GM19468 (cell line): ENCODE measurements around the gene DDX17.

Source experiments
- ATAC-seq: cut with Tn5 transposase; IDR thresholded peaks from one replicate; pipeline ENCODE4 v1.9.1; 2021; ENCODE audit warnings: mild to moderate bottlenecking, moderate library complexity, moderate number of reproducible peaks; ENCODE audit not compliant: unreplicated experiment; ENCODE audit errors: extremely low read depth

The DDX17 gene

GRCh38 chr22:38451864-38452263 is 54.2 kb downstream of the DDX17 start:
- no peak for ATAC-seq

- ATAC-seq = no peak
Observed at GRCh38 chr22:38451404-38451803, 54.7 kb downstream of the DDX17 start.

- ATAC-seq = no peak
Observed at GRCh38 chr22:38450234-38450797, 55.8 kb downstream of the DDX17 start.

GRCh38 chr22:38449776-38450175 is 56.3 kb downstream of the DDX17 start:
- no peak for ATAC-seq

GRCh38 chr22:38448945-38449745 is 57.0 kb downstream of the DDX17 start:
- ATAC-seq = no peak

GRCh38 chr22:38446018-38446601 is 60.0 kb downstream of the DDX17 start:
- no peak for ATAC-seq

GRCh38 chr22:38444783-38445182 is 61.3 kb downstream of the DDX17 start:
- ATAC-seq = no peak

GRCh38 chr22:38443628-38444521 is 62.2 kb downstream of the DDX17 start:
- ATAC-seq = no peak

GRCh38 chr22:38442967-38443627 is 63.0 kb downstream of the DDX17 start:
- ATAC-seq = no peak

- no peak for ATAC-seq
Observed at GRCh38 chr22:38441620-38442287, 64.4 kb downstream of the DDX17 start.

GRCh38 chr22:38440747-38441350 is 65.3 kb downstream of the DDX17 start:
- no peak for ATAC-seq

- no peak for ATAC-seq
Observed at GRCh38 chr22:38437416-38437815, 68.7 kb downstream of the DDX17 start.

GRCh38 chr22:38436629-38437395 is 69.3 kb downstream of the DDX17 start:
- ATAC-seq = no peak

GRCh38 chr22:38435965-38436364 is 70.1 kb downstream of the DDX17 start:
- no peak for ATAC-seq

- ATAC-seq = no peak
Observed at GRCh38 chr22:38435010-38435409, 71.1 kb downstream of the DDX17 start.

- ATAC-seq = no peak
Observed at GRCh38 chr22:38433871-38434270, 72.2 kb downstream of the DDX17 start.
